Upper lobe of right lung (tissue), 1 donor: ENCODE measurements around the gene MYO7B. TPM values are rescaled to one million over a fixed set of nuclear protein-coding genes. Genes with fewer than 3 reads are reported as not detected.

ENCODE experiments used
- ATAC-seq: fragments of 200-7000 bp; cut with Tn5 transposase; one replicate; pipeline ENCODE4 v1.9.1; 2020; ENCODE audit warnings: mild to moderate bottlenecking, moderate library complexity
- DNase-seq: peaks from one replicate; pipeline ENCODE4 v3.0.0-alpha.2; 2020
- H3K27ac ChIP-seq: fragments of 200-600 bp; one replicate; pipeline ENCODE4 v1.8.0; 2022
- H3K27me3 ChIP-seq: fragments of 200-600 bp; one replicate; pipeline ENCODE4 v1.8.0; 2022; ENCODE audit warnings: mild to moderate bottlenecking
- H3K36me3 ChIP-seq: fragments of 200-600 bp; one replicate; pipeline ENCODE4 v1.8.0; 2022
- H3K4me1 ChIP-seq: fragments of 200-600 bp; one replicate; pipeline ENCODE4 v1.8.0; 2022
- H3K4me3 ChIP-seq: fragments of 200-600 bp; one replicate; pipeline ENCODE4 v1.8.0; 2022; ENCODE audit warnings: mild to moderate bottlenecking
- H3K9me3 ChIP-seq: fragments of 200-600 bp; one replicate; pipeline ENCODE4 v1.8.0; 2022
- intact Hi-C: fragments of 100-400 bp; cut with DNase I; formaldehyde crosslinking; loops from one replicate; pipeline ENCODE4 v1.11.0; 2022
- total RNA-seq: library from RNA; stranded (reverse); fragmentation: NEBNext Ultra II Directional; extraction: Animal tissue kit (Norgen Biotek cat#: 25700); gene quantifications from one replicate; pipeline ENCODE4 v1.2.1, GENCODE V29; 2021
- TF ChIP-seq, protein P1 (sequence below): fragments of 200-600 bp; IDR thresholded peaks from one replicate; pipeline ENCODE4 v1.8.0; 2022; ENCODE audit warnings: antibody characterized with exemption
- donor health status: DM: no; HTN: yes; CAD: no; lungs with severe emphysema.

MYO7B gene
- total RNA-seq, 1 donor from 2014 or later = 2.2 TPM

DNA sequence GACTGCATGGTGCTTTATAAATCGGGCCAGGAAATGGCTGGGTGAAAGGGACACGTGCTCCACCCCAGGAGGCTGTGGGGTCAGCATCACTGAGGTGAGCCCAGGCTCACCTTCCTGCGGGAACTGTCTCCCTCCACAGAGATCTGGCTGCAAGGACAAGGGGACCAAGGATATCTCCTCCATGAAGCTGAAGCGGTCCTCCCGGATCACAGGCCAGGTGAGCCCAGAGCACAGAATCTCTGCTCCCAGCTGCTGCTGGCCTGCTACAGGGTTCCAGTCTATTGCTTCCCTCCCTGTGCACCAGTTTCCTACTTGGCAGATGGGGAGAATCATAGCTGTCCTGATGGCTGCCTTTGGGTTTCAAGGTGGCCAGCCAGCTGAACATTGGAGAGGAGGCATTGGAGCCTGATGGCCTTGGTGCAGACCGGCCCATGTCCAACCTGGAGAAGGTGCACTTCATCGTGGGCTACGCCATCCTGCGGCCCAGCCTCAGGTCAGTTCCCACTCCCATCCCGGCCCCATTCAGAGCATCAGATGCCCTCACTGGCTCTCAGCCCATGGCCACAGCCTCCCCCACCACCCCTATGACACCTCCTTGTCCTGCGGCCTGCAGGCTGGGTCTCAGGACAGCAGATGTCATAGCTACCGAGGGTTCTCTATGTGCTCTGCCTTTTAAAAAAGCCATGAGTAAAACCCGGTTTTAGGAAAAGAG lies 76.8 kb downstream of the MYO7B start:
- H3K36me3 ChIP-seq = no peaks in the 10 kb centered on the region
- intact Hi-C loops = no loop called here
- no peaks in the 10 kb centered on the region for H3K27me3 ChIP-seq
- ATAC-seq (no peak), DNase-seq (no peak)
- no peaks in the 10 kb centered on the region for H3K9me3 ChIP-seq
- H3K4me3 ChIP-seq = no peak overlapping the region
- H3K27ac ChIP-seq = no peak overlapping the region
- no peaks in the 10 kb centered on the region for H3K4me1 ChIP-seq
- TF ChIP-seq, protein P1, sequence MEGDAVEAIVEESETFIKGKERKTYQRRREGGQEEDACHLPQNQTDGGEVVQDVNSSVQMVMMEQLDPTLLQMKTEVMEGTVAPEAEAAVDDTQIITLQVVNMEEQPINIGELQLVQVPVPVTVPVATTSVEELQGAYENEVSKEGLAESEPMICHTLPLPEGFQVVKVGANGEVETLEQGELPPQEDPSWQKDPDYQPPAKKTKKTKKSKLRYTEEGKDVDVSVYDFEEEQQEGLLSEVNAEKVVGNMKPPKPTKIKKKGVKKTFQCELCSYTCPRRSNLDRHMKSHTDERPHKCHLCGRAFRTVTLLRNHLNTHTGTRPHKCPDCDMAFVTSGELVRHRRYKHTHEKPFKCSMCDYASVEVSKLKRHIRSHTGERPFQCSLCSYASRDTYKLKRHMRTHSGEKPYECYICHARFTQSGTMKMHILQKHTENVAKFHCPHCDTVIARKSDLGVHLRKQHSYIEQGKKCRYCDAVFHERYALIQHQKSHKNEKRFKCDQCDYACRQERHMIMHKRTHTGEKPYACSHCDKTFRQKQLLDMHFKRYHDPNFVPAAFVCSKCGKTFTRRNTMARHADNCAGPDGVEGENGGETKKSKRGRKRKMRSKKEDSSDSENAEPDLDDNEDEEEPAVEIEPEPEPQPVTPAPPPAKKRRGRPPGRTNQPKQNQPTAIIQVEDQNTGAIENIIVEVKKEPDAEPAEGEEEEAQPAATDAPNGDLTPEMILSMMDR = no peak

DNA sequence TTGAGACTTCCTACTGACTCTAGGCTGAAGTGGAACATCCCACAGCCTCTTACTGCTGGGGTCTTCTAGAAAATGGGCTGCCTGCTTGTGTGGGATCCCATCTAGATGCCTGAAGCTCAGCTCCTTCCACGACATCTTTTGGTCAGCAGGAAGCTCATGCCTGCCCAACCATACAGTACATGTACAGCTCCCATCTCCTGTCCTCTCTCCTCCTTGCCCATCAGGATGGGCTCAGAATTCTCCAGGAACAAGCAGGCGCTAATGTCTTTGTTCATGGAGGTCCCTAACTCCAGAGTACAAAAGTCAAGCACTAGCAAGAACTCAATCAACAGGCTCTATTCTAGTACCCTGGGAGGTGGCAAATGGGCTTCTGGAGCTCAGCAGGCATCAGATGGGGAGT lies 78.8 kb downstream of the MYO7B start:
- Histone ChIP-seq H3K9me3 (no peaks in the 10 kb centered on the region), H3K27me3 (no peaks in the 10 kb centered on the region), H3K4me3 (no peak overlapping the region), H3K4me1 (no peaks in the 10 kb centered on the region), H3K27ac (no peak overlapping the region), H3K36me3 (no peaks in the 10 kb centered on the region)
- ATAC-seq = no peak
- TF ChIP-seq, protein P1 = no peak
- no peak for DNase-seq
- intact Hi-C loops = no loop called here

DNA sequence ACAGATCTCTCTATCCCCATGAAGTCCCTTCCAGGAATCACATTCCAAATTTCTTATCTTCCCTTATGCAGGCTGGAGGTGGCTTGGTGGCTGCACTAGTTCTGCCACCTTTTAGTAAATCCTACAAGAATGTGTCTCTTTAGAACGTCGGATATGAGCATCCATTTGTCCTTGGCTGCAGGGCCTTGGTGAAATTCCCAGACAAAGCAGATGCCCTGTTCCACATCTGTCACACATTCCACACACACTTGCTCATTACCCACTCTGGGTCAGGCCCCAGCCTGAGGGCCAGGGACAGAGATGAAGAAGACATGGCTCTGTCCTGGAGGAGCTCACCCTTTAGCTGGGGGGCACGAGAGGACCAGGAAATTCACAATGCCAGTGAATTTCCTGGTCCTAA lies 79.2 kb downstream of the MYO7B start:
- Histone ChIP-seq H3K4me3 (no peak overlapping the region), H3K27ac (no peak overlapping the region), H3K4me1 (no peaks in the 10 kb centered on the region), H3K9me3 (no peaks in the 10 kb centered on the region), H3K27me3 (no peaks in the 10 kb centered on the region), H3K36me3 (no peaks in the 10 kb centered on the region)
- DNase-seq (no peak), ATAC-seq (no peak)
- TF ChIP-seq, protein P1 = no peak
- intact Hi-C loops = no loop called here

DNA sequence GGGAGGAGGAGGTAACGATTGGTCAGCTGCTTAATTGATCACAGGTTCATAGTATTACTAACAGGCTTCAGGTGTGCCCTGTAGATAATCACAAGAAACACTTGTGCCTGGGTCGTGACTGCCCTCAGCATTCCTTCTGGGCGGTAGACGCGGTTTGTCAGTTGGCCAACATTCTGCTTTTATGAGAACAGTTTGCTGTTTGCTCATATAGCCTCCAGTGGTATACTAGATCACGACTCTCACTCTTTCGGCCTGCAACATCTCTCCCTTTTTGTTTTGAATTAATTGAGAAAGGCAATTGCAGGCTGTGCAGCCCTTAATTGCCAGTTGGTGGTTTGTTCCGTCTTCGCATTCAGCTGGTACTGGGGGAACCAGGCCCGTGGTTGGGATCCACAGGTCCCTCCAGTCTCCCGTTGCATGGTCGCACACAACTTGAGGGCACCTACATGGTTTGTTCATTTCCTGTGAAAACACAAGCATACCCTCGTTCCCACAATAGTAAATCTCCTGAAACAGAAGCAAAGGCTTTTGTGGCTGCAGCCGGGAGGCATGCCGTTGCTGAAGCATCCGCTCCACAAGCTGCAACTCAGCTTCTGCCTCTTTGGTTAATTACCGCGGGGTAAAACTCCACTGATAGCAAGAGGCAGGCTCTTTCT lies 80.2 kb downstream of the MYO7B start:
- intact Hi-C loops = no loop called here
- DNase-seq = no peak

DNA sequence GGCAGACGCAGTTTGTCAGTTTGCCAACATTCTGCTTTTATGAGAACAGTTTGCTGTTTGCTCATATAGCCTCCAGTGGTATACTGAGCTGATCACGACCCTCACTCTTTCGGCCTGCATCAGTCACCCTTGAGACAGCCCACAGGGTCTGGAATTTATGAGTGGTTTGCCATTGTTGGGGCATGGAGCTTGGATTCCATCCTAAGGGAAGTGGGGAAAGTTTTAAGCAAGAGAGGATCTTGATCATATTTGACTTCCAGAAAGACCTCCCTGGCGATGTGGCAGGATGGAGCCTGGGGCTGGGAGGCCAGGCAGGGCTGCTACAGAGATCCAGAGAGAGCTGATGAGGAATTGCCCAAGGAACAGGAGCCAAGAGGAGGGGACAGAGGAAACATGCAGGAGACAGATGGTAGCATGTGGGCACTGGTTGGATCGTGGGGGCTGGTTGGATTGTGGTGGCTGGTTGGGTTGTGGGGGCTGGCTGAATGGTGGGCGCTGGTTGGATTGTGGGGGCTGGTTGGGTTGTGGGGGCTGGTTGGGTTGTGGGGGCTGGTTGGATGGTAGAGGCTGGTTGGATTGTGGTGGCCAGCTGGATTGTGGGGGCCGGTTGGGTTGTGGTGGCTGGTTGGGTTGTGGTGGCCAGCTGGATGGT lies 83.2 kb downstream of the MYO7B start:
- DNase-seq (no peak), ATAC-seq (no peak)

More for the DNA sequence above, 80.2 kb downstream of the MYO7B start:
- H3K36me3 ChIP-seq = no peaks in the 10 kb centered on the region
- H3K27me3 ChIP-seq = no peaks in the 10 kb centered on the region
- TF ChIP-seq, protein P1 = no peak
- no peak overlapping the region for H3K27ac ChIP-seq
- no peaks in the 10 kb centered on the region for H3K4me1 ChIP-seq
- no peak for ATAC-seq
- no peak overlapping the region for H3K4me3 ChIP-seq
- no peaks in the 10 kb centered on the region for H3K9me3 ChIP-seq

More for the DNA sequence above, 83.2 kb downstream of the MYO7B start:
- intact Hi-C loops = no loop called here
- TF ChIP-seq, protein P1 = no peak
- no peaks in the 10 kb centered on the region for H3K36me3 ChIP-seq
- H3K4me1 ChIP-seq = no peaks in the 10 kb centered on the region
- H3K27me3 ChIP-seq = no peaks in the 10 kb centered on the region
- no peak overlapping the region for H3K27ac ChIP-seq
- no peak overlapping the region for H3K4me3 ChIP-seq
- no peaks in the 10 kb centered on the region for H3K9me3 ChIP-seq
